Astrocyte of the cerebellum (primary cell): ENCODE measurements around the gene PDE10A.

Source experiments
- DNase-seq: peaks from one replicate; pipeline ENCODE4 v3.0.0-alpha.2; 2011; ENCODE audit warnings: low read depth
- H3K4me3 ChIP-seq: 2 replicates; pipeline ENCODE4 v1.5.1; 2011; ENCODE audit warnings: mild to moderate bottlenecking, low read depth, low read length, moderate library complexity
- in situ Hi-C: cut with HindIII; loops from 2 replicates; pipeline ENCODE4 v1.10.0; 2017; ENCODE audit warnings: low sequenced_read_pairs
- TF ChIP-seq, protein P1 (sequence below): IDR thresholded peaks from 2 replicates; pipeline ENCODE4 v1.5.1; 2012; ENCODE audit warnings: low read length, low read depth, moderate library complexity, mild to moderate bottlenecking; ENCODE audit errors: missing control alignments

PDE10A gene

DNA sequence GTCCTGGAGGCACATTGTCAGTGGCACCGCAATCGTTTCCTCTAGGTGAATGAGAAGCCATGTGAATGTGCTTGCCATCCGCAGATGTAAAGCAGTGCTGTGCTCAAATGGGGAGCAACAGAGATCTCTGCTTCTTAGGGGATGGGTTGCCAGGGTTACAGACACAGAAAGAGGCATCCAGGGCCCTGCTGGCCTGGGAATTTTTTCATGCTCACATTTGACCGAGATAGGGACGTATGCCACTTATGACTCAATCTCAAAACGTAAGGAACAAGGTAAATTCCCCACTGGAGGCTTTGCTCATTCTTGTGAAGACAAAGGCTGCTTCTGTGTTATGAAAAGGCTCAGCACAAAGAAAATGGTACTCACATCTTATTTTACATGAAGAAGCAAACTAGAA is 364.6 kb downstream of the PDE10A start:
- DNase-seq = no peak
- TF ChIP-seq, protein P1, sequence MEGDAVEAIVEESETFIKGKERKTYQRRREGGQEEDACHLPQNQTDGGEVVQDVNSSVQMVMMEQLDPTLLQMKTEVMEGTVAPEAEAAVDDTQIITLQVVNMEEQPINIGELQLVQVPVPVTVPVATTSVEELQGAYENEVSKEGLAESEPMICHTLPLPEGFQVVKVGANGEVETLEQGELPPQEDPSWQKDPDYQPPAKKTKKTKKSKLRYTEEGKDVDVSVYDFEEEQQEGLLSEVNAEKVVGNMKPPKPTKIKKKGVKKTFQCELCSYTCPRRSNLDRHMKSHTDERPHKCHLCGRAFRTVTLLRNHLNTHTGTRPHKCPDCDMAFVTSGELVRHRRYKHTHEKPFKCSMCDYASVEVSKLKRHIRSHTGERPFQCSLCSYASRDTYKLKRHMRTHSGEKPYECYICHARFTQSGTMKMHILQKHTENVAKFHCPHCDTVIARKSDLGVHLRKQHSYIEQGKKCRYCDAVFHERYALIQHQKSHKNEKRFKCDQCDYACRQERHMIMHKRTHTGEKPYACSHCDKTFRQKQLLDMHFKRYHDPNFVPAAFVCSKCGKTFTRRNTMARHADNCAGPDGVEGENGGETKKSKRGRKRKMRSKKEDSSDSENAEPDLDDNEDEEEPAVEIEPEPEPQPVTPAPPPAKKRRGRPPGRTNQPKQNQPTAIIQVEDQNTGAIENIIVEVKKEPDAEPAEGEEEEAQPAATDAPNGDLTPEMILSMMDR = no peak
- no peak overlapping the region for H3K4me3 ChIP-seq
- in situ Hi-C loops = no loop called here

DNA sequence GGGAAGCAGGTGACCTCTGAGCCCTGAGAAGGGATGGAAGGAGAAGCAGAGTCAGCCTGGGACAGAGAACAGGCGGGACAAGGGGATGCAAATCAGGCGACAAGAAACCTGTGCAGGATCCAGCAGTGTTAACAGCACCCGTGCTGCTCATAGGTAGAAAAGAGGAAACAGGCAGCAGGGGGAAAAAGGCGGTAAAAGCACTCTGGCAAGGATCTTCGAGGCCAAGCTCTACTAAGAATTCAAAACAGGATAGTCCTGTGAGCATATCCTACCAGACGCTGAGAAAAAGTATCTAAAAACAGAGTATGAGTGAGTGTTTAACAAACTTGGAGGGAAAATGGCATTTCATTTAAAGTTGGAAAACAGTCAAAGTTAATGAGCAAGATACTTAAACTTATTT is 370.4 kb downstream of the PDE10A start:
- in situ Hi-C loops = no loop called here
- no peak overlapping the region for H3K4me3 ChIP-seq
- no peak for DNase-seq
- TF ChIP-seq, protein P1 = no peak
